Measurements from ENCODE around the gene KIAA1217.
A peak's percentile ranks its signal among the peaks of the same experiment; 100 is the strongest.

Gene KIAA1217

GRCh38 chr10:24505759-24506158, 296.8 kb downstream of the KIAA1217 start:
- no peak for FAIRE-seq

- FAIRE-seq, result no peak
These were observed 304.2 kb downstream of the KIAA1217 start for GRCh38 chr10:24513155-24513554.

- no peak for FAIRE-seq
These were observed 306.5 kb downstream of the KIAA1217 start for GRCh38 chr10:24515481-24515880.

GRCh38 chr10:24518411-24518810, 309.5 kb downstream of the KIAA1217 start:
- FAIRE-seq, result no peak

- peak; percentile 48 for FAIRE-seq
These were observed 310.2 kb downstream of the KIAA1217 start for GRCh38 chr10:24518981-24519597.

- no peak for FAIRE-seq
These were observed 311.0 kb downstream of the KIAA1217 start for GRCh38 chr10:24519950-24520349.

GRCh38 chr10:24524314-24524713, 315.4 kb downstream of the KIAA1217 start:
- FAIRE-seq, result no peak

- FAIRE-seq, result no peak
These were observed 317.2 kb downstream of the KIAA1217 start for GRCh38 chr10:24526085-24526649.

- no peak for FAIRE-seq
These were observed 320.0 kb downstream of the KIAA1217 start for GRCh38 chr10:24528946-24529345.

- FAIRE-seq, result no peak
These were observed 322.5 kb downstream of the KIAA1217 start for GRCh38 chr10:24531439-24531838.

GRCh38 chr10:24533981-24534380, 325.0 kb downstream of the KIAA1217 start:
- FAIRE-seq, result no peak

- no peak for FAIRE-seq
These were observed 327.7 kb downstream of the KIAA1217 start for GRCh38 chr10:24536636-24537035.

GRCh38 chr10:24541239-24541753, 332.4 kb downstream of the KIAA1217 start:
- FAIRE-seq, result no peak

GRCh38 chr10:24542314-24543270, 333.7 kb downstream of the KIAA1217 start:
- no peak for FAIRE-seq

- FAIRE-seq, result no peak
These were observed 335.8 kb downstream of the KIAA1217 start for GRCh38 chr10:24544776-24545175.

GRCh38 chr10:24545585-24545984, 336.6 kb downstream of the KIAA1217 start:
- FAIRE-seq, result no peak

GRCh38 chr10:24550680-24551079, 341.7 kb downstream of the KIAA1217 start:
- no peak for FAIRE-seq

GRCh38 chr10:24551161-24551560, 342.2 kb downstream of the KIAA1217 start:
- FAIRE-seq, result no peak

GRCh38 chr10:24552346-24553016, 343.5 kb downstream of the KIAA1217 start:
- FAIRE-seq, result no peak

- FAIRE-seq, result no peak
These were observed 344.2 kb downstream of the KIAA1217 start for GRCh38 chr10:24553051-24553612.

- FAIRE-seq, result no peak
These were observed 345.1 kb downstream of the KIAA1217 start for GRCh38 chr10:24554036-24554435.

GRCh38 chr10:24556126-24556749, 347.3 kb downstream of the KIAA1217 start:
- no peak for FAIRE-seq
